Measurements from ENCODE around the gene ICA1L. TPM values are rescaled to one million over a fixed set of nuclear protein-coding genes. Genes with fewer than 3 reads are reported as not detected.

Gene ICA1L
- total and polyA plus RNA-seq, 5 donors from 2014 or later = 0.74 to 1.9 (median 0.91) TPM

- Histone ChIP-seq H3K27ac (ENCODE audit: insufficient read depth, low read length, poor library complexity, severe bottlenecking) (no peak overlapping the region), H3K4me1 (ENCODE audit: control insufficient read depth, insufficient read depth, low read length, poor library complexity, severe bottlenecking) (no peaks in the 10 kb centered on the region), H3K27me3 (ENCODE audit: control insufficient read depth, insufficient read depth, low read length) (no peaks in the 10 kb centered on the region), H3K9me3 (ENCODE audit: control insufficient read depth in 2 of 2, low read length in 2 of 2) (no peaks in the 10 kb centered on the region), H3K36me3 (ENCODE audit: control insufficient read depth, insufficient read depth, low read length) (no peaks in the 10 kb centered on the region), H3K4me3 (ENCODE audit: low read depth, low read length) (no peak overlapping the region)
- H3K4me3 Mint-ChIP-seq = no peak overlapping the region
- no peak for DNase-seq
- peak overlapping the region in 1 of 3 donors; percentile 17 for H3K27ac Mint-ChIP-seq
- H3K4me1 Mint-ChIP-seq = peaks cover 13 to 67% (median 22%) of the 10 kb centered on the region in 4 donors
- H3K36me3 Mint-ChIP-seq = peaks cover 22% of the 10 kb centered on the region
- H3K27me3 Mint-ChIP-seq = no peaks in the 10 kb centered on the region
- peaks cover 0 to 18% (median 3%) of the 10 kb centered on the region in 7 donors for H3K9me3 Mint-ChIP-seq
- no peak for ATAC-seq (ENCODE audit: low read depth in 2 of 2)
These were observed 122.1 kb downstream of the ICA1L start for GRCh38 chr2:202749477-202749876.

- DNase-seq (no peak), ATAC-seq (ENCODE audit: low read depth in 2 of 2) (no peak)
- peaks cover 0 to 22% (median 6%) of the 10 kb centered on the region in 4 donors for H3K4me1 Mint-ChIP-seq
- peaks cover 36% of the 10 kb centered on the region for H3K36me3 Mint-ChIP-seq
- no peaks in the 10 kb centered on the region for H3K27me3 Mint-ChIP-seq
- H3K9me3 Mint-ChIP-seq = peaks cover 2 to 26% (median 11%) of the 10 kb centered on the region in 7 donors
- Histone ChIP-seq H3K4me1 (ENCODE audit: control insufficient read depth, insufficient read depth, low read length, poor library complexity, severe bottlenecking) (no peaks in the 10 kb centered on the region), H3K27me3 (ENCODE audit: control insufficient read depth, insufficient read depth, low read length) (no peaks in the 10 kb centered on the region), H3K9me3 (ENCODE audit: control insufficient read depth in 2 of 2, low read length in 2 of 2) (peaks cover 12 to 17% of the 10 kb centered on the region in 2 experiments), H3K27ac (ENCODE audit: insufficient read depth, low read length, poor library complexity, severe bottlenecking) (no peak overlapping the region), H3K4me3 (ENCODE audit: low read depth, low read length) (no peak overlapping the region), H3K36me3 (ENCODE audit: control insufficient read depth, insufficient read depth, low read length) (peaks cover 3% of the 10 kb centered on the region)
- H3K4me3 Mint-ChIP-seq = no peak overlapping the region
- H3K27ac Mint-ChIP-seq = no peak overlapping the region
These were observed 128.0 kb downstream of the ICA1L start for GRCh38 chr2:202743613-202744012.

- Histone ChIP-seq H3K4me1 (ENCODE audit: control insufficient read depth, insufficient read depth, low read length, poor library complexity, severe bottlenecking) (no peaks in the 10 kb centered on the region), H3K27me3 (ENCODE audit: control insufficient read depth, insufficient read depth, low read length) (no peaks in the 10 kb centered on the region), H3K9me3 (ENCODE audit: control insufficient read depth in 2 of 2, low read length in 2 of 2) (peaks cover 3 to 5% of the 10 kb centered on the region in 2 experiments), H3K4me3 (ENCODE audit: low read depth, low read length) (no peak overlapping the region), H3K27ac (ENCODE audit: insufficient read depth, low read length, poor library complexity, severe bottlenecking) (no peak overlapping the region), H3K36me3 (ENCODE audit: control insufficient read depth, insufficient read depth, low read length) (peaks cover 5% of the 10 kb centered on the region)
- Mint-ChIP-seq H3K27ac (no peak overlapping the region), H3K27me3 (no peaks in the 10 kb centered on the region), H3K4me3 (no peak overlapping the region), H3K9me3 (peaks cover 0 to 13% (median 0%) of the 10 kb centered on the region in 7 donors), H3K4me1 (peaks cover 0 to 25% (median 1%) of the 10 kb centered on the region in 4 donors), H3K36me3 (peaks cover 41% of the 10 kb centered on the region)
- no peak for ATAC-seq (ENCODE audit: low read depth in 2 of 2)
- DNase-seq = no peak
These were observed 134.7 kb downstream of the ICA1L start for GRCh38 chr2:202736826-202737225.

GRCh38 chr2:202726070-202726469 is 145.5 kb downstream of the ICA1L start:
- H3K27ac ChIP-seq (ENCODE audit: insufficient read depth, low read length, poor library complexity, severe bottlenecking) = no peak overlapping the region
- no peaks in the 10 kb centered on the region for H3K4me1 ChIP-seq (ENCODE audit: control insufficient read depth, insufficient read depth, low read length, poor library complexity, severe bottlenecking)
- Mint-ChIP-seq H3K27me3 (no peaks in the 10 kb centered on the region), H3K4me3 (no peak overlapping the region), H3K27ac (no peak overlapping the region), H3K36me3 (peaks cover 43% of the 10 kb centered on the region), H3K9me3 (peaks cover 0 to 5% (median 0%) of the 10 kb centered on the region in 7 donors), H3K4me1 (peaks cover 0 to 24% (median 15%) of the 10 kb centered on the region in 4 donors)
- DNase-seq (no peak), ATAC-seq (ENCODE audit: low read depth in 2 of 2) (no peak)
- peaks cover 23% of the 10 kb centered on the region for H3K36me3 ChIP-seq (ENCODE audit: control insufficient read depth, insufficient read depth, low read length)
- H3K27me3 ChIP-seq (ENCODE audit: control insufficient read depth, insufficient read depth, low read length) = no peaks in the 10 kb centered on the region
- no peaks in the 10 kb centered on the region for H3K9me3 ChIP-seq (ENCODE audit: control insufficient read depth in 2 of 2, low read length in 2 of 2)
- no peak overlapping the region for H3K4me3 ChIP-seq (ENCODE audit: low read depth, low read length)

- Histone ChIP-seq H3K4me3 (ENCODE audit: low read depth, low read length) (no peak overlapping the region), H3K36me3 (ENCODE audit: control insufficient read depth, insufficient read depth, low read length) (peaks cover 23% of the 10 kb centered on the region), H3K27me3 (ENCODE audit: control insufficient read depth, insufficient read depth, low read length) (no peaks in the 10 kb centered on the region), H3K27ac (ENCODE audit: insufficient read depth, low read length, poor library complexity, severe bottlenecking) (no peak overlapping the region), H3K9me3 (ENCODE audit: control insufficient read depth in 2 of 2, low read length in 2 of 2) (no peaks in the 10 kb centered on the region), H3K4me1 (ENCODE audit: control insufficient read depth, insufficient read depth, low read length, poor library complexity, severe bottlenecking) (no peaks in the 10 kb centered on the region)
- H3K27ac Mint-ChIP-seq = no peak overlapping the region
- DNase-seq (no peak), ATAC-seq (ENCODE audit: low read depth in 2 of 2) (no peak)
- no peaks in the 10 kb centered on the region for H3K27me3 Mint-ChIP-seq
- H3K36me3 Mint-ChIP-seq = peaks cover 28% of the 10 kb centered on the region
- H3K4me3 Mint-ChIP-seq = no peak overlapping the region
- peaks cover 0 to under 1% (median 0%) of the 10 kb centered on the region in 7 donors for H3K9me3 Mint-ChIP-seq
- H3K4me1 Mint-ChIP-seq = peaks cover under 1 to 33% (median 18%) of the 10 kb centered on the region in 4 donors
These were observed 147.8 kb downstream of the ICA1L start for GRCh38 chr2:202723746-202724145.

Other genes with a start within 250 kb of the ICA1L start
- gene FAM117B, start 236.8 kb downstream of the ICA1L start, total RNA-seq = 17.8 TPM
- 10 to 100 TPM in 1 of 4 donors, 1 to 10 TPM in 3; 4.8 to 10.6 (median 7.5) TPM for gene FAM117B, start 236.8 kb downstream of the ICA1L start, polyA plus RNA-seq
- 8.3 TPM for gene WDR12, start 39.9 kb upstream of the ICA1L start, total RNA-seq
- 10 to 100 TPM; 12.2 to 15.6 (median 13.3) TPM for gene WDR12, start 39.9 kb upstream of the ICA1L start, polyA plus RNA-seq
- gene CARF, start 40.5 kb upstream of the ICA1L start, total RNA-seq = 11.3 TPM
- gene CARF, start 40.5 kb upstream of the ICA1L start, polyA plus RNA-seq = 10 to 100 TPM in 1 of 4 donors, 1 to 10 TPM in 3; 4.1 to 12.3 (median 7.0) TPM
- 18.3 TPM for gene NBEAL1, start 143.1 kb upstream of the ICA1L start, total RNA-seq
- gene NBEAL1, start 143.1 kb upstream of the ICA1L start, polyA plus RNA-seq = 1 to 10 TPM; 6.0 to 7.8 (median 6.4) TPM